ENCODE data around the gene COL4A4.

Gene COL4A4

DNA sequence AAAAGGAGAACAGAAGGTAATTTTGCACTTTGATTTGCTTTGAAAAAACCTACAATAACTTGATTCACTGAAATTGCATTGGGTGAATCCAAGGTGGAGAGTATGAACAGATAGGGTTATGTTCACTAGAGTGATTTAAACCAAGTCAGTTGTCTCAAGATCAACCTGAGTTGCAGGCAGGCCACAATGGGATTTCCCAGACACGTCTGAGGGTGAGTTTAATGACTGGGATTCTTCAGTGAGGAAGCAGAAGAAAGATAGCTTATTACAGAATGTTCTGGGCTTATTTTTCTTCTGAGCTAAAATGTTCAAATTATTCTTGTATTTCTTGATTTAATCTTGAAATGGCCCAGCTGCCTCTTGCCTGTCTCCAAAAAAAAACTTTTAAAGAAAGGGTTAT lies 20.1 kb downstream of the COL4A4 start:
- in situ Hi-C loops (cut with MboI; ENCODE audit: low sequenced_read_pairs, unreplicated experiment), result loop anchor here (25.0 kb wide), 2 partner anchors 93 to 618 kb away; no protein-coding TSS in a partner anchor
- DNase-seq (ENCODE audit: low spot score), result no peak
- TF ChIP-seq, protein P1, sequence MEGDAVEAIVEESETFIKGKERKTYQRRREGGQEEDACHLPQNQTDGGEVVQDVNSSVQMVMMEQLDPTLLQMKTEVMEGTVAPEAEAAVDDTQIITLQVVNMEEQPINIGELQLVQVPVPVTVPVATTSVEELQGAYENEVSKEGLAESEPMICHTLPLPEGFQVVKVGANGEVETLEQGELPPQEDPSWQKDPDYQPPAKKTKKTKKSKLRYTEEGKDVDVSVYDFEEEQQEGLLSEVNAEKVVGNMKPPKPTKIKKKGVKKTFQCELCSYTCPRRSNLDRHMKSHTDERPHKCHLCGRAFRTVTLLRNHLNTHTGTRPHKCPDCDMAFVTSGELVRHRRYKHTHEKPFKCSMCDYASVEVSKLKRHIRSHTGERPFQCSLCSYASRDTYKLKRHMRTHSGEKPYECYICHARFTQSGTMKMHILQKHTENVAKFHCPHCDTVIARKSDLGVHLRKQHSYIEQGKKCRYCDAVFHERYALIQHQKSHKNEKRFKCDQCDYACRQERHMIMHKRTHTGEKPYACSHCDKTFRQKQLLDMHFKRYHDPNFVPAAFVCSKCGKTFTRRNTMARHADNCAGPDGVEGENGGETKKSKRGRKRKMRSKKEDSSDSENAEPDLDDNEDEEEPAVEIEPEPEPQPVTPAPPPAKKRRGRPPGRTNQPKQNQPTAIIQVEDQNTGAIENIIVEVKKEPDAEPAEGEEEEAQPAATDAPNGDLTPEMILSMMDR (IDR thresholded peaks at IDR 0.05; ENCODE audit: borderline replicate concordance, control extremely low read depth, extremely low read depth, insufficient read depth, missing control alignments), result no peak

DNA sequence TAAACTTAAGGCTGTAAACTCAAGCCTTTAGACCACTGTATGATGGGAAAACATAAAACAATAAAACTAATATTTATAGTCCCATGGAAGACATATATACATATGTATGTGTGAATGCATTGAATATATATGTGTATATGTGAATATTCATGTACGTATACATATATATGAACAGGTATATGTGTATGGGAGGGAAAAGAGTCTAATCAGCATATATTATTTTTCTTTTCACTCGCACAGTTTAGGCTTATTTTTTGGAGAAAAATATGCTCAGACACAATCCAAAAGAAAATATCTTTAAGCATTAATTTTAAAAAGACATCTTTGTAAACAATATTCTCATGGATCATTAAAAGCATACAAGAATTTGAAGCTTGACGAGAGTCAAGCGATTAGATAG lies 22.7 kb downstream of the COL4A4 start:
- in situ Hi-C loops (cut with MboI; ENCODE audit: low sequenced_read_pairs, unreplicated experiment), result loop anchor here (25.0 kb wide), 2 partner anchors 96 to 621 kb away; no protein-coding TSS in a partner anchor
- TF ChIP-seq, protein P1 (IDR thresholded peaks at IDR 0.05; ENCODE audit: borderline replicate concordance, control extremely low read depth, extremely low read depth, insufficient read depth, missing control alignments), result no peak
- no peak for DNase-seq (ENCODE audit: low spot score)

DNA sequence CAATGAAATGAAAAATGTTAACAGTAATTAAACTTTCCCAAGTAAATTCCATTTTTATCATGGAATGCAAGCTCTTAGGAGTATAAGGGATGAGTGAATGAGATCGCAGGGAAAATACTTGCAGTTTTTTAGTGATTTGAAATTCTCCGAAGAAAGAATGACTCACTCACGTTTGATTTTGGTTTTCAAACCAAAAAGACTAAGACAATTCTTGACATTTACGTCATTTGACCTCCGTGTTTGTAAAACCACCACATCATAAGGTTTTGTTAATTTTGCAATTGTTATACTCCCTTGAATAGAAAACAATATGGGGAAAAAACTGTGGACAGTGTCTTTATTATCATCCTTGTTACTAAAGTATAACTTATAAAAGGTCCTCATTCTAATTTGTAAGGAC lies 29.4 kb downstream of the COL4A4 start:
- no peak for DNase-seq (ENCODE audit: low spot score)
- in situ Hi-C loops (cut with MboI; ENCODE audit: low sequenced_read_pairs, unreplicated experiment), result loop anchor here (25.0 kb wide), 2 partner anchors 103 to 628 kb away; no protein-coding TSS in a partner anchor
- TF ChIP-seq, protein P1 (IDR thresholded peaks at IDR 0.05; ENCODE audit: borderline replicate concordance, control extremely low read depth, extremely low read depth, insufficient read depth, missing control alignments), result no peak

DNA sequence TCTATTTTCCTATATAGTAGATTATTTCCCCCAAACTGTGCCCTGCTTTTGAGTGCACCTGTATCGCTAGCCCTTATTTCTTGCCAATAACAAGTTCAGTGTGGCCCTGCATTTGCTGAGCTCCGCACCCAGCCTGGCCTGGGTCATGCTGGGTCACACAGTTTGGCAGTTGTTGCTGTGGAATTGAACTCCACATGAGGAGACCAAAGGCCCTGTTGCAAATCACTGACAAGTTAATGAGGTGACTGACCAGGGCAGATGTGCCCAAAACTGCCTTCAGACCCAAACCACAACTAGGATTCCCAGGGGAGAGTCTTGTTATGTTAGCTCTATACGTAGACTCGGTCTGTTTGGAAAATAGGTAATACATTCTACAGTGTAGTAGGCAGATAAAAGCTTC lies 31.0 kb downstream of the COL4A4 start:
- DNase-seq (ENCODE audit: low spot score), result no peak
- in situ Hi-C loops (cut with MboI; ENCODE audit: low sequenced_read_pairs, unreplicated experiment), result loop anchor here (25.0 kb wide), 2 partner anchors 104 to 629 kb away; no protein-coding TSS in a partner anchor
- TF ChIP-seq, protein P1 (IDR thresholded peaks at IDR 0.05; ENCODE audit: borderline replicate concordance, control extremely low read depth, extremely low read depth, insufficient read depth, missing control alignments), result no peak

DNA sequence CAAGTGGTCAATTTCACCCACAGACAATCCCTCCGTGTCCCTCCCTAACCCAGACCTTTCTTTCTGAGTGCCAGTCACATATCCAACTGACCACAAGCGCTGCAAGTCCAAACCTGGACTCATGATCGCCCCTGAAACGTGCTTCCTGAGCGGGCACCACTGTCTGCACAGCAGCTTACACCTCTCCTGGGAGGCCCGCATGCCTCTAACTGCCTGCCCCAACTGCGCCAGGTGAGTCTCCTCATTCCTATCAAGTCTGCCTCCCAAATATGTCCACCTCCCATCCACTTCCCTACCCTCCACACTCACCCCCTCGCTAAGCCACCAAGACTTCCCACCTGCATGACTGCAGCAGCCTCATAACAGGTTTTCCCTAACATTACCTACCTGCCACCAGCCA lies 33.4 kb downstream of the COL4A4 start:
- in situ Hi-C loops (cut with MboI; ENCODE audit: low sequenced_read_pairs, unreplicated experiment), result loop anchor here (25.0 kb wide), 2 partner anchors 107 to 632 kb away; no protein-coding TSS in a partner anchor
- TF ChIP-seq, protein P1 (IDR thresholded peaks at IDR 0.05; ENCODE audit: borderline replicate concordance, control extremely low read depth, extremely low read depth, insufficient read depth, missing control alignments), result no peak
- DNase-seq (ENCODE audit: low spot score), result no peak

DNA sequence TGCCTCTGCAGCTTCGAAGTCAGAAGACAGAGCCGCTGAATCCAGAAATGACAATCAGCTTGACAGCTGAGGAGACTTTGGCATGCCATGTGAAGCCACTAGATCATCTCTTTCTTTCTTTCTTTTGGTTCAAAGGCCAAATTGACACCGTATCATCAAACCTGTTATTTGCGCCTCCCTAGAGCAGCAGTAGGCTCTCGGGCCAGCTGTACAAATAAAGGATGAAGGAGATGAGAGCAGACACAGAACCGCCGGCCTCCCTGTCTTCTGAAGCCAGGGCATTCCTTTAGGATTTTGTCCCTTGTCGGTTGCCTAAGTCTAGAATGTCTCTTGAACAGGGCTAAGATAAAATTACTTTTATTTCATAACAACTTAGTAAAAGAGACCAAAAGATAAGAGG lies 36.8 kb downstream of the COL4A4 start:
- in situ Hi-C loops (cut with MboI; ENCODE audit: low sequenced_read_pairs, unreplicated experiment), result loop anchor here (25.0 kb wide), 2 partner anchors 110 to 635 kb away; no protein-coding TSS in a partner anchor
- TF ChIP-seq, protein P1 (IDR thresholded peaks at IDR 0.05; ENCODE audit: borderline replicate concordance, control extremely low read depth, extremely low read depth, insufficient read depth, missing control alignments), result no peak
- DNase-seq (ENCODE audit: low spot score), result no peak
